Gastrocnemius medialis (tissue), 4 donors: ENCODE results near the gene AGPS. TPM values are rescaled to one million over a fixed set of nuclear protein-coding genes. Genes with fewer than 3 reads are reported as not detected.
"Not testable (repeated sequence)": the region's sequence is repeated elsewhere in the genome, so short reads cannot be mapped to it uniquely, and the experiment has no call there.

Experiments
- ATAC-seq, 2 donors: fragments of 150-250 bp; one replicate each; pipeline ENCODE4 v1.9.1; 2016
- DNase-seq, 2 donors: peaks; one replicate each; pipeline ENCODE4 v3.0.0-alpha.2; 2019
- H3K27ac ChIP-seq, 4 donors: fragments of 200-600 bp; sonication (generic); 1 replicate in 1 of 4; 2 replicates in 3 of 4; pipeline ENCODE4 v1.5.1; 2016 to 2018; ENCODE audit warnings: mild to moderate bottlenecking in 2 of 4, moderate library complexity in 1 of 4
- H3K27me3 ChIP-seq, 3 donors: fragments of 200-600 bp; sonication (generic) in 2 of 3; 1 replicate in 1 of 3; 2 replicates in 2 of 3; pipeline versions ENCODE4 v1.5.1 to v1.6.0; 2016 to 2019; ENCODE audit warnings: mild to moderate bottlenecking in 1 of 3, moderate library complexity in 1 of 3
- H3K36me3 ChIP-seq, 2 donors: fragments of 200-600 bp; sonication (generic) in 1 of 2; one replicate each; pipeline ENCODE4 v1.5.1; 2017 to 2018
- H3K4me1 ChIP-seq, 2 donors: fragments of 200-600 bp; sonication (generic) in 1 of 2; one replicate each; pipeline ENCODE4 v1.5.1; 2016 to 2017; ENCODE audit warnings: mild to moderate bottlenecking in 2 of 2
- H3K4me3 ChIP-seq, 4 donors: fragments of 200-600 bp; sonication (generic) in 3 of 4; 1 replicate in 1 of 4; 2 replicates in 3 of 4; pipeline ENCODE4 v1.5.1; 2016 to 2019; ENCODE audit warnings: mild to moderate bottlenecking in 2 of 4
- H3K9me3 ChIP-seq, 3 donors: fragments of 200-600 bp; sonication (generic) in 2 of 3; 1 replicate in 1 of 3; 2 replicates in 2 of 3; pipeline ENCODE4 v1.5.1; 2016 to 2019
- CTCF ChIP-seq, 5 experiments: fragments of 450-650 bp in 3 of 5; fragments of 200-600 bp in 2 of 5; sonication (generic) in 2 of 5; IDR thresholded peaks in 4 of 5; conservative IDR thresholded peaks in 1 of 5; 1 replicate in 4 of 5; 2 replicates in 1 of 5; pipeline ENCODE4 v1.5.1; 2016 to 2019; ENCODE audit warnings: antibody characterized with exemption in 5 of 5, mild to moderate bottlenecking in 3 of 5, moderate library complexity in 3 of 5
- POLR2A ChIP-seq, 2 donors: fragments of 450-650 bp; IDR thresholded peaks; one replicate each; pipeline ENCODE4 v1.6.1; 2017; ENCODE audit warnings: antibody characterized with exemption in 2 of 2, mild to moderate bottlenecking in 2 of 2, moderate library complexity in 2 of 2
- in situ Hi-C, 4 donors: fragments of 200-750 bp; cut with MboI; loops; one replicate each; pipeline versions ENCODE4 v1.15.0 to v1.8.0; 2017; ENCODE audit warnings: low sequenced_read_pairs in 4 of 4
- intact Hi-C: fragments of 100-400 bp; cut with DNase I; formaldehyde crosslinking; loops from one replicate; pipeline ENCODE4 v1.15.1; 2023; ENCODE audit warnings: low total_unique reads
- total RNA-seq, 4 donors: library from RNA; depleted of rRNA; stranded (reverse); fragments of >200 nt; gene quantifications; one replicate each; pipeline versions ENCODE4 v1.1.0 to v1.2.3, GENCODE V29; 2016

Gene AGPS
- total RNA-seq, 4 donors from 2014 or later, result 23.1 to 30.9 (median 26.2) TPM

DNA sequence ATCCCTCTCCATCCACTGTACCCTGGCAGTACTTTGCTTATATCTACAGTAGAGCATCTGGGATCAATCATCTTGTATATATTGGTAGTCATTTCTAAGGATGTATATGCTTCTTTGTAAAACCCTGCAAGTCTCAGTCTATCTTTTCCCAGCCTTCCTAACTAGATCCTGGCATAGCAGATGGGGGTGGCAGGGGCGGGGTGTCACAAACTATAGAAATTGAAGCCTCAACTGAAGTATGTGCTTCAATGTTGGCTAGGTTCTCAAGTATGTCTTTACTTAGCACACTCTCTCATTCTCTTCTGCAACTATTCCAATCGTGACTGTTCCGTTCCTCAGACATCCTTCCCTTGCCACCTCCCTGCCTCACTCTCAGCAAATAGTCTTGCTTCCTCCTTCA is 30.1 kb upstream of the AGPS start:
- H3K4me3 ChIP-seq, result no peak overlapping the region
- no peak overlapping the region for H3K27ac ChIP-seq
- no peaks in the 10 kb centered on the region for H3K27me3 ChIP-seq
- H3K36me3 ChIP-seq, result no peaks in the 10 kb centered on the region
- TF ChIP-seq POLR2A (IDR thresholded peaks at IDR 0.05) (no peak), CTCF (IDR thresholded peaks at IDR 0.05 in 4 of 5, conservative IDR thresholded peaks at IDR 0.05 in 1 of 5) (no peak)
- ATAC-seq (no peak), DNase-seq (no peak)
- in situ Hi-C loops (no loop called here), intact Hi-C loops (no loop called here)
- H3K4me1 ChIP-seq, result peaks cover 4 to 9% of the 10 kb centered on the region in 2 donors
- H3K9me3 ChIP-seq, result no peaks in the 10 kb centered on the region

DNA sequence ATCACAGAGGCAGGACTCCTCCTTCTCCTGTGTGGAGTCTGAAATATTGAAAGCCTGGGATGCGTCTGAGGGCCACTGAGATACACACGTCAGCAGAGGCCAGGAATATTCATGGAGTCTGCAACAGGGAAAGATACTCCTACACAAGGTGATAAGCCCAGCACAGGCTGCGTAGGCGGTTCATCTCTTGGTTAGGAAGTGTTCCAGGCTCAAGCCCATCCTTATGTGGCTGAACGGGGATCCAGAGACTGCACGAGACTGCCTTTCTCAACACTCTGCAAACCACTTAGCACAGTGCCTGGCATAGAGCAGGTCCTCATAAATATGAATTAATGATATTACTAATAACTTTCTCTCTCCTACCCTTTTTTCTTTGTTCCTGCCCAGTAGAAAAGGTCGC is 29.2 kb upstream of the AGPS start:
- Histone ChIP-seq H3K27me3 (no peaks in the 10 kb centered on the region), H3K36me3 (no peaks in the 10 kb centered on the region), H3K4me3 (no peak overlapping the region), H3K27ac (no peak overlapping the region), H3K4me1 (peaks cover 4 to 9% of the 10 kb centered on the region in 2 donors), H3K9me3 (no peaks in the 10 kb centered on the region)
- no peak for TF ChIP-seq POLR2A (IDR thresholded peaks at IDR 0.05)
- no peak for TF ChIP-seq CTCF (IDR thresholded peaks at IDR 0.05 in 4 of 5, conservative IDR thresholded peaks at IDR 0.05 in 1 of 5)
- ATAC-seq, result no peak
- in situ Hi-C loops, result no loop called here
- DNase-seq, result no peak
- intact Hi-C loops, result no loop called here

DNA sequence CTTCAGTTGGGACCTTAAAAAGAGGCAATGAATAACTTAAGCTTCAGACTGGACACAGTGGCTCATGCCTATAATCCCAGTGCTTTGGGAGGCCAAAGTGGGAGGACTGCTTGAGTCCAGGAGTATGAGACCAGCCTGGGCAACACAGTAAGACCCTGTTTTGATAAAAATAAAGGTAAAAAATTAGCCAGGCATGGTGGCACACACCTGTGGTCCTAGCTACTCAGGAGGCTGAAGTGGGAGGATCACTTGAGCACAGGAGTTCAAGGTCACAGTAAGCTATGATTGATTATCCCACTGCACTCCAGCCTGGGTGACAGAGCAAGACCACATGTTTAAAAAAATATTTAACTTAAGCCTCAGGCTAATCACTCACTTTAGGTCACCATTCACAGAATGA is 26.8 kb upstream of the AGPS start:
- H3K4me3 ChIP-seq, in situ Hi-C loops, intact Hi-C loops, ATAC-seq, H3K9me3 ChIP-seq, H3K27ac ChIP-seq, DNase-seq, H3K36me3 ChIP-seq, H3K4me1 ChIP-seq, H3K27me3 ChIP-seq: not testable (repeated sequence)

- H3K36me3 ChIP-seq, intact Hi-C loops, H3K9me3 ChIP-seq, ATAC-seq, H3K4me1 ChIP-seq, in situ Hi-C loops, H3K27ac ChIP-seq, H3K27me3 ChIP-seq, H3K4me3 ChIP-seq, DNase-seq: not testable (repeated sequence)
Measured at GRCh38 chr2:177368023-177368422, 24.6 kb upstream of the AGPS start.

DNA sequence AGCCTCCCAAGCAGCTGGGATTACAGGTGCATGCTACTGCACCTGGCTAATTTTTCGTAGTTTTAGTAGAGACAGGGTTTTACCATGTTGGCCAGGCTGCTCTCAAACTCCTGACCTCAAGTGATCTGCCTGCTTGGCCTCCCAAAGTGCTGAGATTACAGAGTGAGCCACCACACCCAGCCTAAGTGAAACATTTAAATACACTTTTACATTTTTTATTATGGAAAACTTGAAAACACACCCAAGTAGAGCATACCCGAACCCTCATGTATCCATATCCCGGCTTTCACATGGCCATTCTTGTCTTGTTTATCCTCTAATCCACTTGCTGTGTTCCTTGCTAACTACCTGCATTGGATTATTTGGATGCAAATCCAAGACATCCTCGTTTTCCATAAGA is 13.2 kb upstream of the AGPS start:
- Histone ChIP-seq H3K36me3 (no peaks in the 10 kb centered on the region), H3K4me1 (no peaks in the 10 kb centered on the region), H3K27me3 (no peaks in the 10 kb centered on the region), H3K9me3 (no peaks in the 10 kb centered on the region), H3K27ac (no peak overlapping the region), H3K4me3 (no peak overlapping the region)
- DNase-seq, result no peak
- ATAC-seq, result no peak
- TF ChIP-seq POLR2A (IDR thresholded peaks at IDR 0.05), result no peak
- no peak for TF ChIP-seq CTCF (IDR thresholded peaks at IDR 0.05 in 4 of 5, conservative IDR thresholded peaks at IDR 0.05 in 1 of 5)
- in situ Hi-C loops (no loop called here), intact Hi-C loops (no loop called here)

DNA sequence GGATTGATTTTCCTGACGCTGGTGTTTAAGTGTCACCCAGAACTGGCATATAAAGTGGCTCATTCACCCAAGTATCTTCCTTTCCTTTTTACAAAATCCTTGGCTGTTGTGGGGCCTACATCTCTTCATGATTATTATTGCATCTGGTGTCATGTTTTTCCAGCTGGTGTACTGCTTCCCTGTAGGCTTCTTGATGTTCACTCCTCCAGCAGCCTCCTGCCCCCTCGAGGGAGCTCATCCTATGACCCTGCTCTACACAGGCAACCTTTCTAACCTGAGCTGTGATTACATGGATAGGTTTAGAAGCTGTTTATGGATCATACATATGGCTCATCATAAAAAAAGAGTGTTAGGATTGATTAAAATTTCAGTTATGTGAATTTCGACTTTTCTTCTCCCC is 12.4 kb upstream of the AGPS start:
- no peak for TF ChIP-seq CTCF (IDR thresholded peaks at IDR 0.05 in 4 of 5, conservative IDR thresholded peaks at IDR 0.05 in 1 of 5)
- no peak for TF ChIP-seq POLR2A (IDR thresholded peaks at IDR 0.05)
- in situ Hi-C loops, result no loop called here
- Histone ChIP-seq H3K4me1 (no peaks in the 10 kb centered on the region), H3K36me3 (no peaks in the 10 kb centered on the region), H3K4me3 (no peak overlapping the region), H3K9me3 (no peaks in the 10 kb centered on the region), H3K27ac (no peak overlapping the region), H3K27me3 (no peaks in the 10 kb centered on the region)
- no peak for ATAC-seq
- intact Hi-C loops, result no loop called here
- DNase-seq, result no peak
